Subcutaneous adipose tissue (tissue), 4 donors: ENCODE measurements around the gene PTTG2. TPM values are rescaled to one million over a fixed set of nuclear protein-coding genes. Genes with fewer than 3 reads are reported as not detected.

ENCODE experiments used
- CTCF ChIP-seq: fragments of 450-650 bp; IDR thresholded peaks from one replicate; pipeline ENCODE4 v1.5.1; 2016; ENCODE audit warnings: low read depth, mild to moderate bottlenecking, control low read depth, antibody characterized with exemption, moderate library complexity
- total RNA-seq, 4 donors: library from RNA; depleted of rRNA; stranded (reverse); fragments of >200 nt; gene quantifications; one replicate each; pipeline ENCODE4 v1.1.0, GENCODE V29; 2016

The PTTG2 gene
- total RNA-seq, 4 donors from 2014 or later, result 6.2 TPM; not detected in 3

DNA sequence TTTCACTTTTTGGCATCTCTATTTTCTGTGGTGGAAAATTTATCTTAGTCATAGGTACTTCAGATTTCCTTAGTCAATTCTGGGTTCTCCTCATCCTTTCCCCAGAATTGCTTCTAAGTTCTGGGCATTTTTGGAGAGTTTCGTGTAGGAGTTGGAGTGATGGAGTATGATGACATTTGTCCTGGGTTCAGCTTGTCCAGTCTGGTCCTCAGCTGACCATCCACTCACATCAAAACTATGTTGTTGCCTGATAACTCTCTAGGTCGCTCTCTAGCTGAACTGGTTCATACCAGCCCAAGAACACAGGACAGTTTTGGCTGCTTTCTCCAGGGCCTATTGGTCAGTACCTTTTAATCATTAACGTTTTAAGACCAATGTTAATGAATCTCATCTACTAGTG lies 13.2 kb downstream of the PTTG2 start:
- no peak for TF ChIP-seq CTCF

DNA sequence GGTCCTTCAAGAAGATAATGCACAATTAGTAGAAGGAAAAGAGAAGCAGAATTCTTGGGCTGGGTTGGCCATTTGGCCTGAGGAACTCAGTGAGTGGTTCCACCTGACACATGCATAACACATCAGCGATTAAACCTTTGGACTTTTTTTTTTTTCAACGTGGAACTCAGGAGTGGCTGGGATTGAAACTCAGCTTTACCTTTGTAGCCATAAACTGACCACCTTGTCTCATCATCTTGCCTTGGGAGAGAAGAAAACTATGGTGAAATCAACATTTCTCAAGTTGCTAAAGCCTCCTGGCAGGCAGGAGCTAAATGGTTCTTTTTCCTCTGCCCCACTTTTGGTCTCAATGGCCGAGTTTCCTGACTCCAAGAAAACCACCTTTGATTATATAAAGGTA lies 16.3 kb downstream of the PTTG2 start:
- TF ChIP-seq CTCF, result no peak

DNA sequence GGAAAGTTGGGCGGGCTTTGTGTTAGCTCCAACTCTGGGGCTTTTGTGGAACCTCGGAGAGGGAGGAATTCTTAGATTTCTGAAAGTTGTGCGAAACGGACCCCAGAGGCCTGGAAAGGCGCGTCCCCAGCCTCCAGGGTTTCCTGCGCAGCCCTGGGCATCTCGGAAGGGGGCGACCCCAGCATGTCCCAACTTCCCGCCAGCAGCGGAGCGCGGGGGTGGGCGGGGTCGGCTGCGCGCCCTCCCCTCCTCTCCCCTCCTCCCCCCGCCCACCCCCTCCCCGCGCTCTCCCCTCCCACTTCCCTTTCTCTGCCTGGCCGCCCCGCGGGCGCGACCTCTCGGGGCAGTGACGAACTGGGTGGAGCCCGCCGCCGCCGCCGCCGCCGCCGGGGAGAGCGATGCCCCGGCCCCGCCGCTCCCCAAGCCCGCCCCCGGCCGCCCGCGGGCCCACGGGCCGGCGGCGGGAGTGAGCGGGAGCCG lies 16.8 kb downstream of the PTTG2 start:
- no peak for TF ChIP-seq CTCF

GRCh38 chr4:37977471-37978247 lies 17.5 kb downstream of the PTTG2 start:
- TF ChIP-seq CTCF, result no peak

GRCh38 chr4:37978248-37978924 lies 18.2 kb downstream of the PTTG2 start:
- TF ChIP-seq CTCF, result no peak

DNA sequence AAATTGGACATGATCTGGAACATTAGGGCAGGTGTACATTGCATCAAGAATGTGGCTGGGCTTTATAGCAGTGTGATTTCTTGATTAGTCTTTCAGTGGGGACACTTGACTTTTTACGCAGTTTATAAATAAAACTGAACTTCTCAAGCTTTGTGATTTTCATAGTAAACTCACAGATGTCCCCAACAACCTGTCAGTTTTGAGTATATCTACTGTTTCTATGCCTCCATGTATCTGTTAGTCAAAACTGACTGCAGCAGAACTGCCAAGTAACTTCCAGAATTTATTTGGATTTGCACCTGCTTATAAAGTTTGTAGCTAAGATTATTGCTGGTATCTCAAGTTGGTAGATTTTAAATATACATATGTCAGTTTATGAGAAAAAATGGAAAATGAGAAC lies 20.0 kb downstream of the PTTG2 start:
- TF ChIP-seq CTCF, result no peak

- TF ChIP-seq CTCF, result no peak
These were observed 21.2 kb downstream of the PTTG2 start for GRCh38 chr4:37981425-37981824.
